Ishikawa (cell line): ENCODE results near the gene GMPPA.

Experiments
- CEBPB ChIP-seq: IDR thresholded peaks from 2 replicates; pipeline ENCODE4 v1.6.1; 2012
- CREB1 ChIP-seq: IDR thresholded peaks from 2 replicates; pipeline ENCODE4 v1.6.1; 2012; ENCODE audit warnings: low read depth
- EGR1 ChIP-seq: IDR thresholded peaks from 2 replicates; pipeline ENCODE4 v1.6.1; 2012
- EP300 ChIP-seq: IDR thresholded peaks from 2 replicates; pipeline ENCODE4 v1.6.1; 2012; ENCODE audit warnings: borderline replicate concordance
- FOXM1 ChIP-seq: IDR thresholded peaks from 2 replicates; pipeline ENCODE4 v1.6.1; 2012; ENCODE audit warnings: low read depth, borderline replicate concordance
- MAX ChIP-seq: IDR thresholded peaks from 2 replicates; pipeline ENCODE4 v1.6.1; 2012
- NFIC ChIP-seq: IDR thresholded peaks from 2 replicates; pipeline ENCODE4 v1.6.1; 2012
- RAD21 ChIP-seq: IDR thresholded peaks from 2 replicates; pipeline ENCODE4 v1.6.1; 2012; ENCODE audit warnings: low read depth
- REST ChIP-seq: IDR thresholded peaks from 2 replicates; pipeline ENCODE4 v1.6.1; 2012; ENCODE audit warnings: low read depth, mild to moderate bottlenecking
- TAF1 ChIP-seq: IDR thresholded peaks from 2 replicates; pipeline ENCODE4 v1.6.1; 2012; ENCODE audit warnings: low read depth, mild to moderate bottlenecking
- TCF12 ChIP-seq: IDR thresholded peaks from 2 replicates; pipeline ENCODE4 v1.6.1; 2012; ENCODE audit warnings: low read depth
- TEAD4 ChIP-seq: IDR thresholded peaks from 2 replicates; pipeline ENCODE4 v1.6.1; 2012
- USF1 ChIP-seq: IDR thresholded peaks from 2 replicates; pipeline ENCODE4 v1.6.1; 2012
- YY1 ChIP-seq: IDR thresholded peaks from 2 replicates; pipeline ENCODE4 v1.6.1; 2012; ENCODE audit warnings: low read depth
- ZBTB7A ChIP-seq: IDR thresholded peaks from 2 replicates; pipeline ENCODE4 v1.6.1; 2012; ENCODE audit warnings: low read depth

The GMPPA gene

GRCh38 chr2:219496825-219497494, 1.7 kb upstream of the GMPPA start:
- TF ChIP-seq MAX: no peak
- no peak for TF ChIP-seq ZBTB7A

- no peak for TF ChIP-seq CREB1
- no peak; the same call in 1 of the 2 replicates for TF ChIP-seq ZBTB7A
- TF ChIP-seq EGR1: no peak
- TF ChIP-seq TCF12: no peak
- TF ChIP-seq REST: no peak
- no peak for TF ChIP-seq CEBPB
- peak; percentile 88 for TF ChIP-seq MAX
- no peak for TF ChIP-seq EP300
- no peak for TF ChIP-seq NFIC
Observed at GRCh38 chr2:219497495-219498279, 1.0 kb upstream of the GMPPA start.

- TF ChIP-seq EP300: no peak
- TF ChIP-seq RAD21: no peak
- no peak for TF ChIP-seq NFIC
Observed at GRCh38 chr2:219499058-219499307, 292 bp downstream of the GMPPA start.

GRCh38 chr2:219499555-219499954, 864 bp downstream of the GMPPA start:
- TF ChIP-seq NFIC (no peak), CEBPB (no peak), TEAD4 (no peak), EGR1 (no peak), EP300 (no peak), YY1 (no peak), TAF1 (no peak), USF1 (no peak), CREB1 (no peak), MAX (no peak), RAD21 (no peak), REST (no peak), FOXM1 (no peak), ZBTB7A (no peak)

- TF ChIP-seq YY1: no peak
- TF ChIP-seq EP300: no peak
Observed at GRCh38 chr2:219500135-219500534, 1.4 kb downstream of the GMPPA start.

- no peak for TF ChIP-seq TCF12
- TF ChIP-seq USF1: no peak
- TF ChIP-seq ZBTB7A: no peak
- no peak for TF ChIP-seq YY1
- TF ChIP-seq CREB1: no peak
Observed at GRCh38 chr2:219501849-219502248, 3.2 kb downstream of the GMPPA start.

GRCh38 chr2:219502618-219503017, 3.9 kb downstream of the GMPPA start:
- TF ChIP-seq CREB1 (no peak), NFIC (no peak), FOXM1 (no peak), YY1 (no peak), ZBTB7A (no peak), CEBPB (no peak), EP300 (no peak), EGR1 (no peak), TCF12 (no peak), USF1 (no peak), REST (no peak), MAX (no peak), RAD21 (no peak)
